HepG2 (cell line): ENCODE measurements around the gene BCAN. TPM values are rescaled to one million over a fixed set of nuclear protein-coding genes. Genes with fewer than 3 reads are reported as not detected.

Experiments used
- ATAC-seq: fragments of 200-7000 bp; cut with Tn5 transposase; 3 replicates; pipeline ENCODE4 v1.9.1; 2020; ENCODE audit warnings: mild to moderate bottlenecking, moderate library complexity
- BruUV-seq: library from RNA; stranded (reverse); fragments of 400-500 nt; replicated peaks from 2 replicates; lab custom pipeline; 2021; lab: Mats Ljungman, UMichigan
- CTCF ChIA-PET: fragments of 300-600 bp; formaldehyde crosslinking; extraction: SDS; loops from one replicate; lab custom pipeline; 2021; ENCODE audit warnings: low total read pairs, inconsistent platforms, low intra/inter-chr PET ratio; lab: Yijun Ruan, JAX
- POLR2A ChIA-PET: fragments of 350-600 bp; sonication (Branson Sonifier 250); formaldehyde crosslinking; loops from one replicate; lab custom pipeline; 2020; ENCODE audit warnings: antibody characterized with exemption, inconsistent platforms; lab: Yijun Ruan, JAX
- DNase-seq: peaks from one replicate; pipeline ENCODE4 v3.0.0-alpha.2; 2015; ENCODE audit warnings: low spot score
- FAIRE-seq: peaks from 3 replicates; lab custom pipeline; 2011; peaks lifted over from hg19 to GRCh38; lab: Jason Lieb, UNC
- H2AFZ ChIP-seq: one replicate; pipeline ENCODE4 v1.6.1; 2011; ENCODE audit warnings: low read length, inconsistent platforms
- H3K27ac ChIP-seq: fragments of 300-600 bp; 3 replicates; pipeline ENCODE4 v1.8.0; 2011; ENCODE audit warnings: mixed run types, mild to moderate bottlenecking, mixed read lengths, low read length, inconsistent platforms; ENCODE audit not compliant: insufficient read depth; ENCODE audit errors: extremely low read length
- H3K27me3 ChIP-seq, 2 experiments: fragments of 200-600 bp in 1 of 2; 2 replicates in 1 of 2; 3 replicates in 1 of 2; pipeline versions ENCODE4 v1.6.0 to v1.8.0; 2011; ENCODE audit warnings: low read length in 2 of 2, mild to moderate bottlenecking in 2 of 2, moderate library complexity in 2 of 2, inconsistent platforms in 1 of 2; ENCODE audit not compliant: insufficient read depth in 2 of 2, control insufficient read depth in 1 of 2
- H3K36me3 ChIP-seq, 2 experiments: fragments of 200-600 bp in 1 of 2; replicated peaks in 1 of 2; 2 replicates in 1 of 2; 3 replicates in 1 of 2; pipeline versions ENCODE4 v1.5.1 to v1.8.0; 2011; ENCODE audit warnings: low read length in 2 of 2, inconsistent platforms in 1 of 2; ENCODE audit not compliant: insufficient read depth in 2 of 2, control insufficient read depth in 1 of 2
- H3K4me1 ChIP-seq: 2 replicates; pipeline ENCODE4 v1.5.1; 2012; ENCODE audit warnings: low read length, inconsistent platforms; ENCODE audit not compliant: insufficient read depth
- H3K4me2 ChIP-seq: 2 replicates; pipeline ENCODE4 v1.6.0; 2011; ENCODE audit warnings: low read depth, low read length, inconsistent platforms
- H3K4me3 ChIP-seq, 3 experiments: fragments of 200-600 bp in 1 of 3; sonication (generic), shearing (Covaris generic) in 1 of 3; replicated peaks in 1 of 3; 2 replicates each; pipeline ENCODE4 v1.5.1; 2011 to 2016; ENCODE audit warnings: low read length in 3 of 3, inconsistent platforms in 2 of 3, low read depth in 2 of 3, mild to moderate bottlenecking in 2 of 3, control low read depth in 1 of 3, mixed read lengths in 1 of 3; ENCODE audit not compliant: insufficient read depth in 1 of 3
- H3K79me2 ChIP-seq: one replicate; pipeline ENCODE4 v1.6.1; 2011; ENCODE audit warnings: low read length, inconsistent platforms; ENCODE audit not compliant: insufficient read depth
- H3K9ac ChIP-seq: 2 replicates; pipeline ENCODE4 v1.6.0; 2011; ENCODE audit warnings: mild to moderate bottlenecking, low read depth, low read length, inconsistent platforms; ENCODE audit not compliant: insufficient read depth
- H3K9me3 ChIP-seq: 2 replicates; pipeline ENCODE4 v1.5.1; 2012; ENCODE audit warnings: mild to moderate bottlenecking, low read length
- H4K20me1 ChIP-seq: 2 replicates; pipeline ENCODE4 v1.6.0; 2011; ENCODE audit warnings: inconsistent platforms, mild to moderate bottlenecking, low read length, moderate library complexity; ENCODE audit not compliant: insufficient read depth
- ARID2 ChIP-seq: sonication (generic); formaldehyde crosslinking; IDR thresholded peaks from 2 replicates; pipeline ENCODE4 v1.8.1; 2022; ENCODE audit warnings: mild to moderate bottlenecking, missing genetic modification reagents, borderline replicate concordance
- IRF2 ChIP-seq: IDR thresholded peaks from 2 replicates; pipeline ENCODE4 v1.6.1; 2018; ENCODE audit warnings: missing genetic modification reagents, missing compliant biosample characterization
- KDM4B ChIP-seq: sonication (generic); formaldehyde crosslinking; IDR thresholded peaks from 2 replicates; pipeline ENCODE4 v1.4.0; 2020; ENCODE audit warnings: missing genetic modification reagents
- MAF1 ChIP-seq: sonication (generic); formaldehyde crosslinking; IDR thresholded peaks from 2 replicates; pipeline ENCODE4 v1.5.0; 2020; ENCODE audit warnings: missing genetic modification reagents, borderline replicate concordance
- NCOA1 ChIP-seq: sonication (generic); formaldehyde crosslinking; IDR thresholded peaks from 2 replicates; pipeline ENCODE4 v1.9.0; 2021; ENCODE audit warnings: missing genetic modification reagents
- NFKBIZ ChIP-seq: IDR thresholded peaks from 2 replicates; pipeline ENCODE4 v1.6.1; 2018; ENCODE audit warnings: missing genetic modification reagents, missing compliant biosample characterization
- PPARG ChIP-seq: conservative IDR thresholded peaks from 2 replicates; pipeline ENCODE4 v1.6.1; 2016; ENCODE audit warnings: missing biosample characterization, missing genetic modification reagents
- RXRB ChIP-seq: IDR thresholded peaks from 2 replicates; pipeline ENCODE4 v1.6.1; 2016; ENCODE audit warnings: borderline replicate concordance, missing genetic modification reagents, missing compliant biosample characterization
- TRAFD1 ChIP-seq: sonication (generic); formaldehyde crosslinking; IDR thresholded peaks from 2 replicates; pipeline ENCODE4 v1.5.1; 2020; ENCODE audit warnings: missing genetic modification reagents, mild to moderate bottlenecking, borderline replicate concordance
- ZBTB38 ChIP-seq: sonication (generic); formaldehyde crosslinking; IDR thresholded peaks from 2 replicates; pipeline ENCODE4 v1.5.1; 2020; ENCODE audit warnings: mild to moderate bottlenecking, missing genetic modification reagents
- ZBTB7A ChIP-seq: sonication (generic); formaldehyde crosslinking; IDR thresholded peaks from 2 replicates; pipeline ENCODE4 v1.8.0; 2022; ENCODE audit warnings: mild to moderate bottlenecking, missing genetic modification reagents
- ZGPAT ChIP-seq: IDR thresholded peaks from 2 replicates; pipeline ENCODE4 v1.6.1; 2016; ENCODE audit warnings: mild to moderate bottlenecking
- ZIK1 ChIP-seq: sonication (generic); formaldehyde crosslinking; IDR thresholded peaks from 2 replicates; pipeline ENCODE4 v1.5.0; 2020; ENCODE audit warnings: mild to moderate bottlenecking, low read depth, missing genetic modification reagents, borderline replicate concordance
- ZNF335 ChIP-seq: sonication (generic); formaldehyde crosslinking; IDR thresholded peaks from 2 replicates; pipeline ENCODE4 v1.4.0; 2020; ENCODE audit warnings: missing genetic modification reagents
- ZNF510 ChIP-seq: sonication (generic); formaldehyde crosslinking; IDR thresholded peaks from 2 replicates; pipeline ENCODE4 v1.4.0; 2020; ENCODE audit warnings: low read depth, mild to moderate bottlenecking, missing genetic modification reagents
- ZNF7 ChIP-seq: IDR thresholded peaks from 2 replicates; pipeline ENCODE4 v1.6.1; 2016; ENCODE audit warnings: missing biosample characterization, missing genetic modification reagents
- ZNF839 ChIP-seq: sonication (generic); formaldehyde crosslinking; IDR thresholded peaks from 2 replicates; pipeline ENCODE4 v1.4.0; 2020; ENCODE audit warnings: missing genetic modification reagents, mild to moderate bottlenecking, borderline replicate concordance
- WGBS: methylation state at CpG from one replicate; pipeline ENCODE4 v1.1.6; 2017; ENCODE audit warnings: low lambda C conversion rate; 5-methylcytosine and 5-hydroxymethylcytosine counted together
- in situ Hi-C: cut with HindIII; loops from 2 replicates; pipeline ENCODE4 v1.10.0; 2017; ENCODE audit warnings: low pct_unique_long_range_greater_than_20kb; ENCODE audit not compliant: extremely low pct_ligation_motif_present
- intact Hi-C: fragments of 100-400 bp; cut with micrococcal nuclease; formaldehyde crosslinking; loops from one replicate; pipeline ENCODE4 v1.10.0; 2022; ENCODE audit not compliant: unreplicated experiment
- polyA plus RNA-seq, 8 experiments: library from polyadenylated mRNA; depleted of rRNA in 3 of 8; stranded (reverse) in 7 of 8; unstranded in 1 of 8; fragments of >200 nt; fragmentation: Illumina TruSeq in 4 of 8; extraction: Trizol in 4 of 8; gene quantifications; 2 replicates each; pipeline versions ENCODE4 v1.2.1 to v1.2.3, GENCODE V29; 2011 to 2016; ENCODE audit warnings: low read depth in 4 of 8, missing spikeins in 1 of 8, mixed read lengths in 1 of 8; ENCODE audit not compliant: insufficient read depth in 1 of 8
- total RNA-seq, 5 experiments: library from RNA; depleted of rRNA; stranded (reverse); fragments of >200 nt; fragmentation: Illumina TruSeq; extraction: Trizol; gene quantifications; 2 replicates each; pipeline ENCODE4 v1.2.3, GENCODE V29; 2016; ENCODE audit warnings: low read depth in 1 of 5

BCAN gene
- total and polyA plus RNA-seq, 2 of the 13 experiments (the other 11 are each of a cell fraction or from before 2014, with no cell fraction given): not detected

GRCh38 chr1:156691191-156691590 lies 49.3 kb downstream of the BCAN start:
- WGBS: 17% methylated on average over 1 of the region's 10 CpGs
- Histone ChIP-seq H3K27me3 (peaks cover 14 to 46% of the 10 kb centered on the region in 2 experiments; a peak in 4 of 5 replicates), H3K27ac (no peak overlapping the region), H3K4me3 (no peak overlapping the region), H2AFZ (no peak overlapping the region), H3K4me2 (no peak overlapping the region), H4K20me1 (no peaks in the 10 kb centered on the region), H3K4me1 (peaks cover 40% of the 10 kb centered on the region), H3K36me3 (no peaks in the 10 kb centered on the region), H3K9ac (no peak overlapping the region), H3K79me2 (no peaks in the 10 kb centered on the region), H3K9me3 (no peaks in the 10 kb centered on the region)
- TF ChIP-seq MAF1 (CRISPR knock-in tag) (no peak), ZNF839 (CRISPR knock-in tag) (no peak), ZIK1 (CRISPR knock-in tag) (no peak), TRAFD1 (CRISPR knock-in tag) (no peak), IRF2 (CRISPR knock-in tag) (no peak), ZNF335 (no peak), ZBTB7A (CRISPR knock-in tag) (no peak), RXRB (CRISPR knock-in tag) (no peak), ZNF510 (CRISPR knock-in tag) (no peak), KDM4B (CRISPR knock-in tag) (no peak), NCOA1 (CRISPR knock-in tag) (no peak), ARID2 (CRISPR knock-in tag) (no peak), ZBTB38 (CRISPR knock-in tag) (no peak), ZNF7 (no peak), PPARG (CRISPR knock-in tag) (no peak), NFKBIZ (no peak), ZGPAT (CRISPR knock-in tag) (no peak)
- no TSS peak for BruUV-seq
- ATAC-seq (no peak), FAIRE-seq (no peak), DNase-seq (no peak)
- in situ Hi-C loops (loop anchor here (10.0 kb wide), 2 partner anchors 174 to 234 kb away; partner anchors contain the start of genes LRRC71 and NTRK1), intact Hi-C loops (no loop called here)
- POLR2A ChIA-PET: interaction anchor here (0.7 to 2.0 kb wide), 3 partner anchors 16 to 37 kb away, joined by 3 to 5 read pairs (median 5); partner anchors contain the start of genes ISG20L2 and METTL25B
- CTCF ChIA-PET: interaction anchor here (2.9 to 4.7 kb wide), 2 partner anchors 14 to 35 kb away, joined by 30 to 119 read pairs; partner anchors contain the start of genes CRABP2, ISG20L2 and METTL25B
